RPMI8226 (cell line): Measurements from ENCODE around the gene ZNF443.
"Not testable (repeated sequence)": the region's sequence is repeated elsewhere in the genome, so short reads cannot be mapped to it uniquely, and the experiment has no call there.

Experiments
- DNase-seq: peaks from one replicate; pipeline ENCODE4 v3.0.0-alpha.2; 2015

The ZNF443 gene

DNA sequence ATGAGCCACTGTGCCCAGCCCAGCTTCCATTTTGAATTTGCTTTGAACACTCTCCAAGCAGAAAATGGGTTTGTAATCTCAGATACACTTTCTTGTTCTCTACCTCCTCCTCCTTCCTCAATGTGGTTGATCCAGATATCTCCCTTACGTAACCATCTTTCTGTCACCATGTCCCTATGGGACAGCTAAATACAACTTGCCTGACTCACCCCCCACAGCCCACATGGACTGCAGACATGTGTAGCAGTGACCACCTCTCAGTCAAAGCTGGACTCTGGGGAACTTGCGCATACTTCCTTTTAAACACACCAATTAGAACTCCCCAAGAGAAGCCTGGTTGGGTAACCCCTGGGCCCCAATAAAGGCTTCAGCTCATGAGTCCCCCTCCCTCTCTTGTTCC, 28.9 kb downstream of the ZNF443 start:
- DNase-seq, result no peak

GRCh38 chr19:12400633-12401502, 40.0 kb downstream of the ZNF443 start, which contains the start of gene ZNF799:
TSS of gene ZNF799 (minus strand) at chr19:12401271. CDS start at chr19:12401070, 201 bp downstream.
- peak; percentile 97 for DNase-seq

DNA sequence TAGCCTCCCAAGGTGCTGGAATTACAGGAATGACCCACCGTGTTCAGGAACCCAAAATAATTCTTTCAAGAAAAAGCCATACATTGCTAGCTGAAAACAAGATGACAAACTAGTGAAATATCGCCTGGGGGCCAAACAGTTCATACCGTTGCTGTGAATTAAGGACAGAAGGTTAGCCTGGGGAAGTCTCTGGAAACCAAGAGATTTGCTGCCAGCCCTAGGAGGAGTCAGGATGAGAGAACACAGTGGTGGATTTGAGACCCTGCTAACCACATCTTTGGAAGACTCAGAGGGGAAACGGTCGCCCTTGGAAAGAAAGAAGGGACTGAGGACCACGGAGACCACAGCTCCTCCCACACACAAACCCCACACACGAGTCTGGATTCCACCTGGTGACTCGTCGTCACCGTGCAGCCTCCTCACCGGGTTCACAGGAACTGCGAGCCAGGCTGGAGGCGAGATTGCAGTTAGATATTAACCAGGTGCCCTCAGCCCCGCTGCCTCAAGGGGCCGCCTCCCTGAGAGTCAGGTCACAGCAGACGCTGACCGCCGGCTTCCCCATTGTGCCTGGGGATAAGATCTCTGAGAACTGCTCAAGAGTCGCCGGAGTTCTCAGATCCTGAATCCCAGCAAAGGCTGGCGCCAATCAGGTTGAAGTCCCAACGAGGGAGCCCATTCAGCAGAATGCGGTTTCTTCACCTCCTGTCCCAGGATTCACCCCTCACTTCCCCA, 40.8 kb downstream of the ZNF443 start:
- DNase-seq, result peak; percentile 20

GRCh38 chr19:12391148-12391547, 49.7 kb downstream of the ZNF443 start:
- not testable (repeated sequence) for DNase-seq

GRCh38 chr19:12386365-12386764, 54.5 kb downstream of the ZNF443 start:
- not testable (repeated sequence) for DNase-seq

DNA sequence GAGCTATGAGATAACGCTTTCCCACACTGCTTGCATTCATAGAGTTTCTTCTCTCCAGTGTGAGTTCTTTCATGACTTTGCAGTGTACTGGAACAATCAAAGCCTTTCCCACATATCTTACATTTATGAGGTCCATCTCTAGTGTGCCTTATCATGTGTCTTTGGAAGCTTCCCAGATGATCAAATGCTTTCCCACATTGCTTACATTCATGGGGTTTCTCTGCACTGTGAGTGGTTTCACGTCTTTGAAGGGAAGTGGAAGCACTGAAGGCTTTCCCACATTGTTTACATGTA, 60.4 kb downstream of the ZNF443 start:
- DNase-seq, result no peak

DNA sequence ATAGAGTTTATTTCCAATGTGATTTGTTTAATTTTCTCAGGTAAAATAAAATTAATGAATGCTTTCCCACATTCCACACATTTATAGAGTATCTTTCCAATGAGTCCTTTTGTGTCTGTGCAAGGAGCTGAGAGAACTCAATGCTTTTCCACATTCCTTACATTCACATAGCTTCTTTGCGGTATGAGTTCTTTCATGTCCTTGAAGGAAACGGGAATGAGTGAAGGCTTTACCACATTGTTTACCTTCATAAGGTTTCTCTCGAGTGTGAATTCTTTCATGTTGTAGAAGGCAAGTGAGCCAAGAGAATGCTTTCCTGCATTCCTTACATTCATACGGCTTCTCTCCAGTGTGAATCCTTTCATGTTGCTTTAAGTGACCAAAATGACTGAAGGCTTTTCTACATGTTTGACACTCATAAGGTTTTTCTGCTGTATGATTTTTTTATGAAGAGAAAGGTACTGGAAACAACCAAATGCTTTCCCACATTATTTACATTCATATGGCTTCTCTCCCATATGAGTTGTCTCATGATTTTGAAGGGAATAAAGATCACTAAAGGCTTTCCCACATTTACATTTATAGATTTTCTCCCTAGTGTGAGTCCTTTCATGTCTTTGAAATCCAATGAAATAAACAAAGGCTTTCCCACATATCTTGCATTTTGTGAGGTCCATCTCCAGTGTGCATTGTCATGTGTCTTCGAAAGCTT, 60.9 kb downstream of the ZNF443 start:
- no peak for DNase-seq
